H1 (cell line): ENCODE measurements around the gene SSB. TPM values are rescaled to one million over a fixed set of nuclear protein-coding genes. Genes with fewer than 3 reads are reported as not detected.

Source experiments
- ASH2L ChIP-seq: fragments of 200-600, 300-600 bp; sonication (generic); IDR thresholded peaks from one replicate; pipeline ENCODE4 v1.7.1; 2017; ENCODE audit warnings: low read length
- BACH1 ChIP-seq: IDR thresholded peaks from 2 replicates; pipeline ENCODE4 v1.6.1; 2012; ENCODE audit warnings: low read length, improper control_type of control experiment
- CEBPB ChIP-seq: IDR thresholded peaks from 2 replicates; pipeline ENCODE4 v1.6.1; 2012; ENCODE audit warnings: low read depth, low read length
- CREB1 ChIP-seq: IDR thresholded peaks from 2 replicates; pipeline ENCODE4 v1.6.1; 2012; ENCODE audit warnings: inconsistent platforms
- HDAC2 ChIP-seq, 2 experiments: fragments of 300-600 bp in 1 of 2; sonication (generic) in 1 of 2; IDR thresholded peaks; 2 replicates each; pipeline ENCODE4 v1.6.1; 2011 to 2012; ENCODE audit warnings: low read depth in 2 of 2, low read length in 2 of 2, mild to moderate bottlenecking in 2 of 2, moderate library complexity in 2 of 2, borderline replicate concordance in 1 of 2, inconsistent platforms in 1 of 2
- KDM1A ChIP-seq: fragments of 200-600, 300-600 bp; sonication (generic); IDR thresholded peaks from 2 replicates; pipeline ENCODE4 v1.7.1; 2016; ENCODE audit warnings: mild to moderate bottlenecking, low read length, borderline replicate concordance
- KDM4A ChIP-seq: IDR thresholded peaks from one replicate; pipeline ENCODE4 v1.7.1; 2012; ENCODE audit warnings: low read depth, mild to moderate bottlenecking, moderate library complexity, low read length, inconsistent platforms; ENCODE audit not compliant: severe bottlenecking
- NANOG ChIP-seq: IDR thresholded peaks from 2 replicates; pipeline ENCODE4 v1.6.1; 2011; ENCODE audit warnings: low read length, low read depth, mild to moderate bottlenecking, inconsistent platforms; ENCODE audit not compliant: insufficient read depth, poor library complexity, severe bottlenecking
- POLR2A ChIP-seq, 2 experiments: IDR thresholded peaks; 1 replicate in 1 of 2; 2 replicates in 1 of 2; pipeline ENCODE4 v1.6.1; 2011; ENCODE audit warnings: low read depth in 2 of 2, low read length in 2 of 2, mild to moderate bottlenecking in 2 of 2; ENCODE audit errors: control extremely low read depth in 1 of 2
- POLR2AphosphoS5 ChIP-seq: IDR thresholded peaks from 2 replicates; pipeline ENCODE4 v1.6.1; 2011; ENCODE audit warnings: low read depth, low read length
- RBBP5 ChIP-seq: IDR thresholded peaks from 2 replicates; pipeline ENCODE4 v1.7.1; 2012; ENCODE audit warnings: low read depth, mild to moderate bottlenecking, inconsistent platforms, low read length, moderate library complexity, borderline replicate concordance
- SIRT6 ChIP-seq: IDR thresholded peaks from one replicate; pipeline ENCODE4 v1.7.1; 2012; ENCODE audit warnings: low read length, inconsistent platforms
- SIX5 ChIP-seq: IDR thresholded peaks from 2 replicates; pipeline ENCODE4 v1.6.1; 2011; ENCODE audit warnings: mild to moderate bottlenecking, low read depth, low read length
- SP4 ChIP-seq: IDR thresholded peaks from 2 replicates; pipeline ENCODE4 v1.6.1; 2012; ENCODE audit warnings: low read length, inconsistent platforms
- TAF1 ChIP-seq: IDR thresholded peaks from 2 replicates; pipeline ENCODE4 v1.6.1; 2011; ENCODE audit warnings: mild to moderate bottlenecking, low read depth, low read length
- TEAD4 ChIP-seq: IDR thresholded peaks from 2 replicates; pipeline ENCODE4 v1.6.1; 2012; ENCODE audit warnings: low read depth, low read length, inconsistent platforms, mixed read lengths
- YY1 ChIP-seq: IDR thresholded peaks from 2 replicates; pipeline ENCODE4 v1.6.1; 2011; ENCODE audit warnings: low read depth, mild to moderate bottlenecking, low read length
- polyA plus RNA-seq, 7 experiments: library from polyadenylated mRNA; depleted of rRNA in 3 of 7; stranded (reverse) in 5 of 7; unstranded in 2 of 7; fragments of >200 nt in 5 of 7; fragments of 200-250 nt in 2 of 7; gene quantifications; 1 replicate in 5 of 7; 2 replicates in 1 of 7; 4 replicates in 1 of 7; pipeline versions ENCODE4 v1.2.1 to v1.2.3, GENCODE V29; 2011 to 2013; ENCODE audit warnings: missing spikeins in 2 of 7, mixed read lengths in 2 of 7
- total RNA-seq: library from RNA; stranded (reverse); fragmentation: NEBNext Ultra II Directional; extraction: Animal tissue kit (Norgen Biotek cat#: 25700); gene quantifications from 2 replicates; pipeline ENCODE4 v1.2.1, GENCODE V29; 2021
- TF ChIP-seq, protein P1 (sequence below): IDR thresholded peaks from 2 replicates; pipeline ENCODE4 v1.6.1; 2012; ENCODE audit warnings: low read length, inconsistent platforms
- TF ChIP-seq, protein P2 (sequence below), 3 experiments: IDR thresholded peaks; 1 replicate in 2 of 3; 2 replicates in 1 of 3; pipeline versions ENCODE4 v1.5.1 to v1.6.1; 2011; ENCODE audit warnings: low read length in 3 of 3, mild to moderate bottlenecking in 3 of 3, inconsistent platforms in 2 of 3, low read depth in 1 of 3, moderate library complexity in 1 of 3; ENCODE audit not compliant: insufficient read depth in 1 of 3; ENCODE audit errors: control extremely low read depth in 1 of 3

Gene SSB
- total and polyA plus RNA-seq, 2 of the 8 experiments (the other 6 are each of a cell fraction or from before 2014, with no cell fraction given) = 60.8 to 270 TPM

DNA sequence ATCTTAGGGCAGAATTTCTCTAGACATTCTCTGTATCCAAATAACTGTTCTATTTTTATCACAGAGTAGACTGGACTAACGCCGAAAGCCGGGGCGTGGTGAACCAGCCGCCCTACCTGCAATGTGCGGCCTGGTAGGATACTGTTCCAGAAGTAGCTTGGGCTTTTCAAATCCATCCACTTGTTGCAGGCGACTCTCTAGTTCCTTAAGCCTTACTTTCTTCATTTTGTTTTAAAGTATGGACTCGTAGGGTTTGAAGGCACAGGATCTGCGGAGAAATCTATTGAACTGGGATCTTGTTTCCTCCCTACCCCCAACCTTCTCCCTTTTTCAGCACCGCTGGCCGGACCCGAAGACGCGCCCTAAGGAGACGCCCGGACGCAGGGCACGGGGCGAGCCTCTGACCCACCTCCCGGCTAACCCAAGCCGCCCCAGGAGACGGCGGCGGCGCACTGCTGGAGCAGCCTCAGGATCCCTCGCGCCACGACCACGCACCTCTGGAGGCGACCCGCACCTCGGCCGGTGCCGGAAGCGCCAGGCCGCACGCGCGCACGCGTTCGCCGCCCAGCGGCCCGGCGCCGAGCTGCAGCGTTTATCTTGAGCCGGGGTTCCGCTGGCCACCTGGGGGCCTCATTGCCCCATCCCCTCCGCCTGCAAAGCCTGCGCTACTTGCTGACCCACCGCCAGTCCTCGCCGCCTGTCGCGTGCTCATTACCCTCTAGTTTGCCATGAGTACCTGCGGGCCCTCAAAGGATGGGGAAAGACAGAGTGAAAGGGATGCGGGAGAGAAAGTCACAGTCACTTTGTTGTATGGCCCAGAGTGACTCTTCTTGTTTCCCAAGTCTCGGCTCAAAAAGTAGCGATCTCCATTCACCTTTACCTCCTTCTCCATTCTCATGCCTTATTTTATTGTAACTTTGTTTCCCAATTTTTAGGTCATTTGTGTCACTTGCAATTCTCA, 26.0 kb downstream of the SSB start, which contains the start of gene METTL5 (continued):
- TF ChIP-seq RBBP5 (peak; percentile 93), HDAC2 (IDR thresholded peaks at IDR 0.05; ENCODE audit: borderline replicate concordance in 1 of 2, low read depth in 2 of 2, low read length in 2 of 2) (peak in 1 of 2 experiments; percentile 47; a peak in 1 of 4 replicates), BACH1 (peak; percentile 10; the same call in 1 of the 2 replicates), TAF1 (peak; percentile 79), KDM4A (peak; percentile 80), POLR2AphosphoS5 (peak; percentile 62; the same call in 1 of the 2 replicates), POLR2A (IDR thresholded peaks at IDR 0.05; ENCODE audit: control extremely low read depth in 1 of 2, low read depth in 2 of 2, low read length in 2 of 2) (peak; percentile 46 to 87), SIRT6 (no peak), CREB1 (peak; percentile 55; the same call in 1 of the 2 replicates), SP4 (no peak), SIX5 (no peak), YY1 (no peak; the same call in 1 of the 2 replicates), ASH2L (peak; percentile 92), TEAD4 (no peak), NANOG (peak; percentile 13), KDM1A (peak; percentile 48; the same call in 1 of the 2 replicates), CEBPB (peak; percentile 63; the same call in 1 of the 2 replicates)
- TF ChIP-seq, protein P1, sequence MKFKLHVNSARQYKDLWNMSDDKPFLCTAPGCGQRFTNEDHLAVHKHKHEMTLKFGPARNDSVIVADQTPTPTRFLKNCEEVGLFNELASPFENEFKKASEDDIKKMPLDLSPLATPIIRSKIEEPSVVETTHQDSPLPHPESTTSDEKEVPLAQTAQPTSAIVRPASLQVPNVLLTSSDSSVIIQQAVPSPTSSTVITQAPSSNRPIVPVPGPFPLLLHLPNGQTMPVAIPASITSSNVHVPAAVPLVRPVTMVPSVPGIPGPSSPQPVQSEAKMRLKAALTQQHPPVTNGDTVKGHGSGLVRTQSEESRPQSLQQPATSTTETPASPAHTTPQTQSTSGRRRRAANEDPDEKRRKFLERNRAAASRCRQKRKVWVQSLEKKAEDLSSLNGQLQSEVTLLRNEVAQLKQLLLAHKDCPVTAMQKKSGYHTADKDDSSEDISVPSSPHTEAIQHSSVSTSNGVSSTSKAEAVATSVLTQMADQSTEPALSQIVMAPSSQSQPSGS = no peak
- TF ChIP-seq, protein P2, sequence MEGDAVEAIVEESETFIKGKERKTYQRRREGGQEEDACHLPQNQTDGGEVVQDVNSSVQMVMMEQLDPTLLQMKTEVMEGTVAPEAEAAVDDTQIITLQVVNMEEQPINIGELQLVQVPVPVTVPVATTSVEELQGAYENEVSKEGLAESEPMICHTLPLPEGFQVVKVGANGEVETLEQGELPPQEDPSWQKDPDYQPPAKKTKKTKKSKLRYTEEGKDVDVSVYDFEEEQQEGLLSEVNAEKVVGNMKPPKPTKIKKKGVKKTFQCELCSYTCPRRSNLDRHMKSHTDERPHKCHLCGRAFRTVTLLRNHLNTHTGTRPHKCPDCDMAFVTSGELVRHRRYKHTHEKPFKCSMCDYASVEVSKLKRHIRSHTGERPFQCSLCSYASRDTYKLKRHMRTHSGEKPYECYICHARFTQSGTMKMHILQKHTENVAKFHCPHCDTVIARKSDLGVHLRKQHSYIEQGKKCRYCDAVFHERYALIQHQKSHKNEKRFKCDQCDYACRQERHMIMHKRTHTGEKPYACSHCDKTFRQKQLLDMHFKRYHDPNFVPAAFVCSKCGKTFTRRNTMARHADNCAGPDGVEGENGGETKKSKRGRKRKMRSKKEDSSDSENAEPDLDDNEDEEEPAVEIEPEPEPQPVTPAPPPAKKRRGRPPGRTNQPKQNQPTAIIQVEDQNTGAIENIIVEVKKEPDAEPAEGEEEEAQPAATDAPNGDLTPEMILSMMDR (IDR thresholded peaks at IDR 0.05; ENCODE audit: control extremely low read depth in 1 of 3, insufficient read depth in 1 of 3, low read depth in 1 of 3, low read length in 3 of 3) = peak; percentile 94 to 99 (median 98)
